ENCODE data around the gene PHETA2.
A peak's percentile ranks its signal among the peaks of the same experiment; 100 is the strongest.

PHETA2 gene

GRCh38 chr22:42074846-42075676 is 1.0 kb downstream of the PHETA2 start:
- no peak for TF ChIP-seq CTCF (IDR thresholded peaks at IDR 0.05; ENCODE audit: control insufficient read depth, extremely low read depth, insufficient read depth)
- no peak for DNase-seq (ENCODE audit: low read depth)
- H3K4me3 ChIP-seq (ENCODE audit: low read depth, low read length), result no peak overlapping the region

GRCh38 chr22:42076764-42077485 is 2.9 kb downstream of the PHETA2 start:
- TF ChIP-seq CTCF (IDR thresholded peaks at IDR 0.05; ENCODE audit: control insufficient read depth, extremely low read depth, insufficient read depth), result no peak
- no peak for DNase-seq (ENCODE audit: low read depth)

GRCh38 chr22:42077486-42078125 is 3.6 kb downstream of the PHETA2 start:
- DNase-seq (ENCODE audit: low read depth), result no peak
- no peak overlapping the region for H3K4me3 ChIP-seq (ENCODE audit: low read depth, low read length)
- TF ChIP-seq CTCF (IDR thresholded peaks at IDR 0.05; ENCODE audit: control insufficient read depth, extremely low read depth, insufficient read depth), result no peak

More at GRCh38 chr22:42076764-42077485, 2.9 kb downstream of the PHETA2 start:
- no peak overlapping the region for H3K4me3 ChIP-seq (ENCODE audit: low read depth, low read length)

GRCh38 chr22:42078469-42079318 is 4.6 kb downstream of the PHETA2 start:
- no peak for DNase-seq (ENCODE audit: low read depth)
- no peak for TF ChIP-seq CTCF (IDR thresholded peaks at IDR 0.05; ENCODE audit: control insufficient read depth, extremely low read depth, insufficient read depth)

GRCh38 chr22:42079319-42080251 is 5.5 kb downstream of the PHETA2 start, which contains the start of gene SMDT1:
SMDT1 (plus strand) TSS chr22:42079700; CDS start chr22:42079769, 69 bp downstream.
- H3K4me3 ChIP-seq (ENCODE audit: low read depth, low read length), result peak within 1 kb of the TSS; percentile 66
- peak; percentile 96 for DNase-seq (ENCODE audit: low read depth)
- TF ChIP-seq CTCF (IDR thresholded peaks at IDR 0.05; ENCODE audit: control insufficient read depth, extremely low read depth, insufficient read depth), result no peak

More at GRCh38 chr22:42078469-42079318, 4.6 kb downstream of the PHETA2 start:
- peak overlapping the region; percentile 66 for H3K4me3 ChIP-seq (ENCODE audit: low read depth, low read length)

Data from LNCaP clone FGC (cell line).